ENCODE data around the gene RAF1.

GRCh38 chr3:12653747-12654146 lies 10.2 kb downstream of the RAF1 start:
- no peak for TF ChIP-seq CTCF (conservative IDR thresholded peaks at IDR 0.05; ENCODE audit: low read depth, low read length)
- no peak for TF ChIP-seq EZH2 (IDR thresholded peaks at IDR 0.05; ENCODE audit: borderline replicate concordance, low read depth, low read length, poor library complexity, severe bottlenecking)

Measured in A673 (cell line).